ENCODE results near the gene VMAC. TPM values are rescaled to one million over a fixed set of nuclear protein-coding genes. Genes with fewer than 3 reads are reported as not detected.

VMAC gene
- total and polyA plus RNA-seq, 2 of the 13 experiments (the other 11 are each of a cell fraction or from before 2014, with no cell fraction given) = 2.4 TPM

DNA sequence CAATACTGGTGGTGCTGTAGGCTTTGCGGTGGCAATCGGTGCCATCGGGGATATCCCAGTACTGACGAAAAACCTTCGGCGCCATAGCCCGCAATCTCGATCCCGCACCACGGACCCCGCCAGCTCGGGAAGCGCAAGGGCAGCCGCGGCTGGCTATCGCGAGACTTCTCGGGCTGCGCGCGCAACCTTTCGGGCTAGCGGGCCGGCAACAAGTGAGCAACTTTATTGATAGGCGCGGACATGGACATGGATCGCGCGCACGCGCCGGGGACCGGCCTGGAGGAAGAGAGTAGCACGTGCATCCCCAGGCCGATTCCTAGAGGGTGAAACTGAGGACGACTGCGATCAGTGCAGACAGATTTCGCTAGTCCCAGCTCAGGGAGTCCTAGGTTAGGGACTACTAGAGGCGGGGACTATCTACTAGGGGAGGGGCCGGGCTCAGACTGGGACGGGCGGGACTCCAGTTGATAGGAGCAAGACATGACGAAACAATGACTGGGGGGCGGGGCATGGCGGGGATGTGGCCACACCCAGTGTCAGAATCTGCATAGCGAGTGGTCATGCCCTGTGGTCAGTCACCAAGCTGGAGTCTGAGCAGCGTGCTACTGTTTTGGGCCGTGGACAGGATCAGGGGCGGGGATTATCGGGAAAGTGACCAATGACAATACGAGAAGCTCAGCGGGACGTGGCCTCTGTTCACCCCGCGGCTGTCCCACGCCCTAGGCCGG lies 884 bp upstream of the VMAC start, which contains the start of gene NDUFA11 (continued):
- peak; percentile 41; the same call in 1 of the 2 replicates for TF ChIP-seq UBTF (CRISPR knock-in tag; IDR thresholded peaks at IDR 0.05)
- TF ChIP-seq GZF1 (CRISPR knock-in tag; IDR thresholded peaks at IDR 0.05) = no peak
- TF ChIP-seq RCOR2 (CRISPR knock-in tag; IDR thresholded peaks at IDR 0.05) = no peak
- TF ChIP-seq SRF (IDR thresholded peaks at IDR 0.05; ENCODE audit: low read depth, low read length) = peak; percentile 47; the same call in 1 of the 2 replicates
- peak; percentile 90 for TF ChIP-seq ZNF891 (CRISPR knock-in tag; IDR thresholded peaks at IDR 0.05)
- TF ChIP-seq CERS6 (CRISPR knock-in tag; IDR thresholded peaks at IDR 0.05) = no peak
- no peak for TF ChIP-seq MAFF (IDR thresholded peaks at IDR 0.05; ENCODE audit: low read depth, low read length)
- peak; percentile 66; the same call in 1 of the 2 replicates for TF ChIP-seq SIN3A (IDR thresholded peaks at IDR 0.05; ENCODE audit: borderline replicate concordance, low read depth, low read length)
- peak; percentile 74; the same call in 1 of the 2 replicates for TF ChIP-seq ELF1 (CRISPR knock-in tag; IDR thresholded peaks at IDR 0.05)
- TF ChIP-seq PATZ1 (CRISPR knock-in tag; IDR thresholded peaks at IDR 0.05) = peak; percentile 55
- TF ChIP-seq, protein P1, sequence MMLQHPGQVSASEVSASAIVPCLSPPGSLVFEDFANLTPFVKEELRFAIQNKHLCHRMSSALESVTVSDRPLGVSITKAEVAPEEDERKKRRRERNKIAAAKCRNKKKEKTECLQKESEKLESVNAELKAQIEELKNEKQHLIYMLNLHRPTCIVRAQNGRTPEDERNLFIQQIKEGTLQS (CRISPR knock-in tag; IDR thresholded peaks at IDR 0.05) = peak; percentile 35; the same call in 1 of the 2 replicates
- TF ChIP-seq, protein P2, sequence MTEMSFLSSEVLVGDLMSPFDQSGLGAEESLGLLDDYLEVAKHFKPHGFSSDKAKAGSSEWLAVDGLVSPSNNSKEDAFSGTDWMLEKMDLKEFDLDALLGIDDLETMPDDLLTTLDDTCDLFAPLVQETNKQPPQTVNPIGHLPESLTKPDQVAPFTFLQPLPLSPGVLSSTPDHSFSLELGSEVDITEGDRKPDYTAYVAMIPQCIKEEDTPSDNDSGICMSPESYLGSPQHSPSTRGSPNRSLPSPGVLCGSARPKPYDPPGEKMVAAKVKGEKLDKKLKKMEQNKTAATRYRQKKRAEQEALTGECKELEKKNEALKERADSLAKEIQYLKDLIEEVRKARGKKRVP (CRISPR knock-in tag; IDR thresholded peaks at IDR 0.05) = peak in 1 of 2 experiments; percentile 91; a peak in 2 of 4 replicates
- peak; percentile 74 for TF ChIP-seq BRD4 (CRISPR knock-in tag; IDR thresholded peaks at IDR 0.05)
- peak; percentile 60; the same call in 1 of the 2 replicates for TF ChIP-seq SIN3B (IDR thresholded peaks at IDR 0.05; ENCODE audit: low read length)
- TF ChIP-seq, protein P3, sequence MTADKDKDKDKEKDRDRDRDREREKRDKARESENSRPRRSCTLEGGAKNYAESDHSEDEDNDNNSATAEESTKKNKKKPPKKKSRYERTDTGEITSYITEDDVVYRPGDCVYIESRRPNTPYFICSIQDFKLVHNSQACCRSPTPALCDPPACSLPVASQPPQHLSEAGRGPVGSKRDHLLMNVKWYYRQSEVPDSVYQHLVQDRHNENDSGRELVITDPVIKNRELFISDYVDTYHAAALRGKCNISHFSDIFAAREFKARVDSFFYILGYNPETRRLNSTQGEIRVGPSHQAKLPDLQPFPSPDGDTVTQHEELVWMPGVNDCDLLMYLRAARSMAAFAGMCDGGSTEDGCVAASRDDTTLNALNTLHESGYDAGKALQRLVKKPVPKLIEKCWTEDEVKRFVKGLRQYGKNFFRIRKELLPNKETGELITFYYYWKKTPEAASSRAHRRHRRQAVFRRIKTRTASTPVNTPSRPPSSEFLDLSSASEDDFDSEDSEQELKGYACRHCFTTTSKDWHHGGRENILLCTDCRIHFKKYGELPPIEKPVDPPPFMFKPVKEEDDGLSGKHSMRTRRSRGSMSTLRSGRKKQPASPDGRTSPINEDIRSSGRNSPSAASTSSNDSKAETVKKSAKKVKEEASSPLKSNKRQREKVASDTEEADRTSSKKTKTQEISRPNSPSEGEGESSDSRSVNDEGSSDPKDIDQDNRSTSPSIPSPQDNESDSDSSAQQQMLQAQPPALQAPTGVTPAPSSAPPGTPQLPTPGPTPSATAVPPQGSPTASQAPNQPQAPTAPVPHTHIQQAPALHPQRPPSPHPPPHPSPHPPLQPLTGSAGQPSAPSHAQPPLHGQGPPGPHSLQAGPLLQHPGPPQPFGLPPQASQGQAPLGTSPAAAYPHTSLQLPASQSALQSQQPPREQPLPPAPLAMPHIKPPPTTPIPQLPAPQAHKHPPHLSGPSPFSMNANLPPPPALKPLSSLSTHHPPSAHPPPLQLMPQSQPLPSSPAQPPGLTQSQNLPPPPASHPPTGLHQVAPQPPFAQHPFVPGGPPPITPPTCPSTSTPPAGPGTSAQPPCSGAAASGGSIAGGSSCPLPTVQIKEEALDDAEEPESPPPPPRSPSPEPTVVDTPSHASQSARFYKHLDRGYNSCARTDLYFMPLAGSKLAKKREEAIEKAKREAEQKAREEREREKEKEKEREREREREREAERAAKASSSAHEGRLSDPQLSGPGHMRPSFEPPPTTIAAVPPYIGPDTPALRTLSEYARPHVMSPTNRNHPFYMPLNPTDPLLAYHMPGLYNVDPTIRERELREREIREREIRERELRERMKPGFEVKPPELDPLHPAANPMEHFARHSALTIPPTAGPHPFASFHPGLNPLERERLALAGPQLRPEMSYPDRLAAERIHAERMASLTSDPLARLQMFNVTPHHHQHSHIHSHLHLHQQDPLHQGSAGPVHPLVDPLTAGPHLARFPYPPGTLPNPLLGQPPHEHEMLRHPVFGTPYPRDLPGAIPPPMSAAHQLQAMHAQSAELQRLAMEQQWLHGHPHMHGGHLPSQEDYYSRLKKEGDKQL (CRISPR knock-in tag; IDR thresholded peaks at IDR 0.05; ENCODE audit: low read depth) = peak; percentile 26; the same call in 1 of the 2 replicates
- TF ChIP-seq ZNF672 (CRISPR knock-in tag; IDR thresholded peaks at IDR 0.05) = no peak
- no peak for TF ChIP-seq ZNF484 (CRISPR knock-in tag; IDR thresholded peaks at IDR 0.05; ENCODE audit: borderline replicate concordance, low read depth)
